BLaER1 (cell line): Measurements from ENCODE around the gene TXK.
A peak's percentile ranks its signal among the peaks of the same experiment; 100 is the strongest.

Experiments used
- H3K27ac ChIP-seq: shearing (Covaris generic); formaldehyde crosslinking; 2 replicates; pipeline ENCODE4 v1.8.1; 2022
- H3K27me3 ChIP-seq: shearing (Covaris generic); formaldehyde crosslinking; 2 replicates; pipeline ENCODE4 v1.8.1; 2022
- H3K36me3 ChIP-seq: shearing (Covaris generic); formaldehyde crosslinking; 2 replicates; pipeline ENCODE4 v1.8.1; 2022
- H3K4me1 ChIP-seq: shearing (Covaris generic); formaldehyde crosslinking; 2 replicates; pipeline ENCODE4 v1.8.1; 2022
- H3K4me2 ChIP-seq: shearing (Covaris generic); formaldehyde crosslinking; 2 replicates; pipeline ENCODE4 v1.8.1; 2022
- H3K4me3 ChIP-seq: shearing (Covaris generic); formaldehyde crosslinking; 2 replicates; pipeline ENCODE4 v1.8.1; 2022
- H3K9ac ChIP-seq: shearing (Covaris generic); formaldehyde crosslinking; 2 replicates; pipeline ENCODE4 v1.8.1; 2022
- H3K9me3 ChIP-seq: shearing (Covaris generic); formaldehyde crosslinking; 2 replicates; pipeline ENCODE4 v1.8.1; 2022
- H4K20me1 ChIP-seq: shearing (Covaris generic); formaldehyde crosslinking; 2 replicates; pipeline ENCODE4 v1.8.1; 2022
- Cebpa-rat ChIP-seq: shearing (Covaris generic); IDR thresholded peaks from 2 replicates; pipeline ENCODE4 v1.8.1; 2022

TXK gene

DNA sequence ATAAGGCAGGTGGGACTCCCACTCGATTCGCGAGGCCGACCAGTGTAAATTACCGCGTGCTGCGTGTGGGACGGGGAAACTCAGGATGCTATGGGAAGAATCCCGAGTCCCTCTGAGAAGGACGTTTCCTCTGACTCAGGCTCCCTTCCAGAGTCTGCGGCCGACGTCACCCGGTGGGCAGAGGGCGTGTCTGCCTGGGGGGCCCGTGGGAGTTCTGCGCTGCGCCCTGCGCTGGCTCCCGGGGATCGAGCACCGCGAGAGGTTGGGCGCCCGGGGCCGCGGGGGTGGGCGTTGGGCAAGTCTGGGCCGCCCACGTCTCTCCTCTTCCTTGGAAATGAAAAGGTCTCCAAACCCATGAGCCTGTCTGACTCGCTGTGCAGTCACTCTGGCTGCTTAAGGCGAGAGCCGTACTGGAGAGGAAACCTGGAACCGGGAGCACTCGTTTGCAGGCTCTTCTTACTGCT lies 116.9 kb downstream of the TXK start:
- Histone ChIP-seq H3K27ac (no peak overlapping the region), H3K9me3 (no peaks in the 10 kb centered on the region), H3K4me1 (0 out of 2 replicates have a peak, but pooled peaks cover 8% of the 10 kb centered on the region), H4K20me1 (no peaks in the 10 kb centered on the region), H3K36me3 (no peaks in the 10 kb centered on the region), H3K4me2 (peak overlapping the region; percentile 99), H3K27me3 (peaks cover 12% of the 10 kb centered on the region), H3K9ac (peak overlapping the region; percentile 66), H3K4me3 (peak overlapping the region; percentile 78)
- TF ChIP-seq Cebpa-rat: no peak
